ENCODE results near the gene HBE1.
"Not testable (repeated sequence)": the region's sequence is repeated elsewhere in the genome, so short reads cannot be mapped to it uniquely, and the experiment has no call there.

GRCh38 chr11:5313326-5314023, 43.7 kb upstream of the HBE1 start:
- not testable (repeated sequence) for TF ChIP-seq ZBTB7A (IDR thresholded peaks at IDR 0.05; ENCODE audit: borderline replicate concordance, control insufficient read depth, low read depth, low read length); MEF2A (IDR thresholded peaks at IDR 0.05; ENCODE audit: control insufficient read depth, low read depth, low read length); RERE (CRISPR knock-in tag; IDR thresholded peaks at IDR 0.05; ENCODE audit: borderline replicate concordance); ZBTB12 (CRISPR knock-in tag; IDR thresholded peaks at IDR 0.05); TBP (optimal IDR thresholded peaks at IDR 0.05; ENCODE audit: low read depth, low read length); L3MBTL2 (IDR thresholded peaks at IDR 0.05); LCOR (CRISPR knock-in tag; IDR thresholded peaks at IDR 0.05); SMC3 (conservative IDR thresholded peaks at IDR 0.05; ENCODE audit: insufficient read depth, low read depth, low read length); CTCF (IDR thresholded peaks at IDR 0.05 in 2 of 3, conservative IDR thresholded peaks at IDR 0.05 in 1 of 3; ENCODE audit: insufficient read depth in 2 of 3, low read depth in 1 of 3, low read length in 3 of 3); PATZ1 (CRISPR knock-in tag; IDR thresholded peaks at IDR 0.05; ENCODE audit: borderline replicate concordance); ZKSCAN8 (CRISPR knock-in tag; IDR thresholded peaks at IDR 0.05)

All from K562 (cell line).